ENCODE results near the gene STIM2.

DNA sequence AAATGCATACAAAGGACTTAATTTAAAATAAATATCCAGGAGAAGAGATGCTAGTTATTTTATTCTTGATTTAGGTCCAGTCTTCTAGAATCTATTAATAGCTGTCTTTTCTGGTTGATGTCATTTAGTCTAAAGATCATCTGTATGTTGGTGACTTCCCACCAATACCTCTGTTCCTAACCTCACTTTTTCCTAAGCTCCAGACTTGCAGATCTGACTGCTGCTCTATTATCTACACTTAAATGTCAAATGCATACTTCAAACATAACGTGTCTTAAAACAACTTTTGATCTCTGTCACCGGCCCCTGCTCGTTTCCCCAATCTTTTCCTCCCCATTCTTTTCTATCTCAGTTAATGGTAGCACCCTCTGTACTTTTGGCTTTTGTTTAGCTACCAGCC is 133.3 kb downstream of the STIM2 start:
- TF ChIP-seq POLR2A (IDR thresholded peaks at IDR 0.05) = no peak
- TF ChIP-seq, protein P1, sequence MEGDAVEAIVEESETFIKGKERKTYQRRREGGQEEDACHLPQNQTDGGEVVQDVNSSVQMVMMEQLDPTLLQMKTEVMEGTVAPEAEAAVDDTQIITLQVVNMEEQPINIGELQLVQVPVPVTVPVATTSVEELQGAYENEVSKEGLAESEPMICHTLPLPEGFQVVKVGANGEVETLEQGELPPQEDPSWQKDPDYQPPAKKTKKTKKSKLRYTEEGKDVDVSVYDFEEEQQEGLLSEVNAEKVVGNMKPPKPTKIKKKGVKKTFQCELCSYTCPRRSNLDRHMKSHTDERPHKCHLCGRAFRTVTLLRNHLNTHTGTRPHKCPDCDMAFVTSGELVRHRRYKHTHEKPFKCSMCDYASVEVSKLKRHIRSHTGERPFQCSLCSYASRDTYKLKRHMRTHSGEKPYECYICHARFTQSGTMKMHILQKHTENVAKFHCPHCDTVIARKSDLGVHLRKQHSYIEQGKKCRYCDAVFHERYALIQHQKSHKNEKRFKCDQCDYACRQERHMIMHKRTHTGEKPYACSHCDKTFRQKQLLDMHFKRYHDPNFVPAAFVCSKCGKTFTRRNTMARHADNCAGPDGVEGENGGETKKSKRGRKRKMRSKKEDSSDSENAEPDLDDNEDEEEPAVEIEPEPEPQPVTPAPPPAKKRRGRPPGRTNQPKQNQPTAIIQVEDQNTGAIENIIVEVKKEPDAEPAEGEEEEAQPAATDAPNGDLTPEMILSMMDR (IDR thresholded peaks at IDR 0.05) = no peak
